Lower leg skin (tissue), 3 donors: ENCODE results near the gene IDE.

Experiments used
- POLR2A ChIP-seq, 2 donors: fragments of 450-650 bp; IDR thresholded peaks; one replicate each; pipeline ENCODE4 v1.6.1; 2016 to 2017; ENCODE audit warnings: antibody characterized with exemption in 2 of 2, mild to moderate bottlenecking in 1 of 2, moderate library complexity in 1 of 2
- TF ChIP-seq, protein P1 (sequence below), 3 donors: fragments of 450-650 bp; IDR thresholded peaks; one replicate each; pipeline ENCODE4 v1.5.1; 2016; ENCODE audit warnings: antibody characterized with exemption in 3 of 3, mild to moderate bottlenecking in 3 of 3, moderate library complexity in 2 of 3

DNA sequence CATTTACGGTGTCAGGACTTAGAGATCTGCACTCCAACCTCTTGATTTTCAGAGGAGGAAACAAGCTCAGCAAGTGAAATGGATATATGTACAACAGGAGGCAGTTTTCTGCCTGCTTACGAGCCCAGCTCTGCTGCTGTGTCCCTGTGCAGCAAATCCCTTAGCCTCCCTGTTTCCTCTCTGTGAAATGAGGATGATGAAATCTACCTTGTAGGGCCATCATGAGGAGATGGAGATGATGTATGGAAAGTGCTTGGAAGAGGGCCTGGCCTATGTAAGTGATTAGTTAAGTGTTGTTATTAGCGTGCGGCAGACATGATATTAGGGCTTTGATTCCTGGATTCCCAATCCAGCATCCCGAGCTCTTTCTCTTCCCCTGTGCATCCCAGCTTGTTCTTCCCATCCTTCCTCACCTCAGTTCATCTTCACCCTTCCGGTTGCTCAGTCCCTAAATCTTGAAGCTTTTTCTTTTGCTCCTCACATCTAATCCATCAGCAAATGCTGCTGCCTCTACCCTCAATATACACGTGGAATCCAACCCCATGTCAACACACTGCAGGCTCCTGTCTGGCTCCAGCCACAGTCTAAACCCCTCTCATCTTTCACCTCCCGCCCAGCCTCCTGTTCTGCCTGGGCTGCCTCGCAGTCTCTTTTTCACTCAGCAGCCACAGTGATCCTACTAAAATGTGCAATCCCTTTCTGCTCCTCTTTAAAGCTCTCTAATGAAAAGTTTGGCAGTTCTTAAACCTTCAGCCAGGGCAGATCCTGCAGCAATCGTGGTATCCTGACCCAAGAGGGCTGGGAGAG, 169.1 kb downstream of the IDE start:
- TF ChIP-seq, protein P1, sequence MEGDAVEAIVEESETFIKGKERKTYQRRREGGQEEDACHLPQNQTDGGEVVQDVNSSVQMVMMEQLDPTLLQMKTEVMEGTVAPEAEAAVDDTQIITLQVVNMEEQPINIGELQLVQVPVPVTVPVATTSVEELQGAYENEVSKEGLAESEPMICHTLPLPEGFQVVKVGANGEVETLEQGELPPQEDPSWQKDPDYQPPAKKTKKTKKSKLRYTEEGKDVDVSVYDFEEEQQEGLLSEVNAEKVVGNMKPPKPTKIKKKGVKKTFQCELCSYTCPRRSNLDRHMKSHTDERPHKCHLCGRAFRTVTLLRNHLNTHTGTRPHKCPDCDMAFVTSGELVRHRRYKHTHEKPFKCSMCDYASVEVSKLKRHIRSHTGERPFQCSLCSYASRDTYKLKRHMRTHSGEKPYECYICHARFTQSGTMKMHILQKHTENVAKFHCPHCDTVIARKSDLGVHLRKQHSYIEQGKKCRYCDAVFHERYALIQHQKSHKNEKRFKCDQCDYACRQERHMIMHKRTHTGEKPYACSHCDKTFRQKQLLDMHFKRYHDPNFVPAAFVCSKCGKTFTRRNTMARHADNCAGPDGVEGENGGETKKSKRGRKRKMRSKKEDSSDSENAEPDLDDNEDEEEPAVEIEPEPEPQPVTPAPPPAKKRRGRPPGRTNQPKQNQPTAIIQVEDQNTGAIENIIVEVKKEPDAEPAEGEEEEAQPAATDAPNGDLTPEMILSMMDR (IDR thresholded peaks at IDR 0.05): no peak
- no peak for TF ChIP-seq POLR2A (IDR thresholded peaks at IDR 0.05)
